Iris pigment epithelial cell (primary cell): ENCODE measurements around the gene HSFX2.
"Not testable (repeated sequence)": the region's sequence is repeated elsewhere in the genome, so short reads cannot be mapped to it uniquely, and the experiment has no call there.

Source experiments
- DNase-seq: peaks from one replicate; pipeline ENCODE4 v3.0.0-alpha.2; 2011; ENCODE audit warnings: low read depth

HSFX2 gene, protein sequence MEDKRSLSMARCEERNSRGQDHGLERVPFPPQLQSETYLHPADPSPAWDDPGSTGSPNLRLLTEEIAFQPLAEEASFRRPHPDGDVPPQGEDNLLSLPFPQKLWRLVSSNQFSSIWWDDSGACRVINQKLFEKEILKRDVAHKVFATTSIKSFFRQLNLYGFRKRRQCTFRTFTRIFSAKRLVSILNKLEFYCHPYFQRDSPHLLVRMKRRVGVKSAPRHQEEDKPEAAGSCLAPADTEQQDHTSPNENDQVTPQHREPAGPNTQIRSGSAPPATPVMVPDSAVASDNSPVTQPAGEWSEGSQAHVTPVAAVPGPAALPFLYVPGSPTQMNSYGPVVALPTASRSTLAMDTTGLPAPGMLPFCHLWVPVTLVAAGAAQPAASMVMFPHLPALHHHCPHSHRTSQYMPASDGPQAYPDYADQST

DNA sequence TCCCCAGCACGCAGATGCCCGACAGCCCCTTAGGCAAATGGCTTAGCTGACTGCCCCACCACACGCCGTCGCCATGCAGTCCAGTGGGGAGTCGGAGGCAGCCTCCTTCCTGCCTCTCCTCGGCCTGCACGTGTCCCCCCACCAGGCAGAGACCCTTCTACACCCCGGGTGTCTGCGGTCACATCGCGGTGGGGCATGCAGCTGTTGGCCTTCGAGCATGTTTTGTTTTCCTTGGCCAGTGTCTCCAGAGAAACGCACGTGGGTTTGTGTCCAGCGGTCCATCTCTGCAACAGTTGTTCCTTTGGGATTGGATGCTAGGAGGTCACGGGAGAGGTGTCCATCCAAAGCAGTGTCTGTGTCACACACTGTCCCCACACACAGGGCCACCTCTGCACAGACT, at the start of gene HSFX2:
Gene HSFX2, minus strand, starts transcription at position 101 of the 400 bp plus-strand sequence. CDS start 614 bp downstream, outside the sequence.
- DNase-seq = not testable (repeated sequence)

DNA sequence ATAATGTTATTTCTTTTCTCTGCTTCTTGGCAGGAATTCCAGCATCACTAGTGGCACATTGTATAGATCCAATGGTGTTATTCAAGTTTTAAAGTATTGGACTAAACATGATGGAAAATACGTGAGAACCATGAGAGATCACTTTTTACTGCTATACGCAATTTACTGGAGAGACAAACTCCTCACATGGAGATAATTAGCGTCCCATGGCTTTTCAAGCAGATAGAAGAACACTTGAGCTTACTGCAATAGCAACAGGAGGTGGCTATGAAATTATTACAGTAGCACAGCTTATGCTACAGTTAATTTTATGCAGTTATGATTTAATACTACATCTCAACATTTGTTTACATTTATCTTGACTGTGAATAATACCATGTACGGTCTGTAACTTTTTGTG, 48.4 kb upstream of the HSFX2 start:
- DNase-seq = no peak

DNA sequence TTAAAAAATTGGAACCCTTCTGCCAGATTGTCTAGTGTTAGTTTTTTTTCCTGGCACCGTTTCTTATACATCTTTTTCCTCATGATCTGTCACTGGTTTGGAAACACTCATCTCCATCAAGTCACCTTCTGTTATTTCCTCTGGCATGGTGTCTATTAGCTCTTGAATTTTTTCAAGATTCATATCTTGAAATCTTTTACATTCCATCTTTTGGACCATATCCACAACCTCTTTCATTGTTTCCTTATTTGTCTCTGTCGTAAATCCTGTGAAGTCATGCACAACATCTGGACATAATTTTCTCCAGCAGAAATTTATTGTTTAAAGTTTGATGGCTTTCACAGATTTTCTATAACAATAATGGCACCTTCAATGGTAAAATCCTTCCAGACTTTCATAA, 46.7 kb upstream of the HSFX2 start:
- no peak for DNase-seq

DNA sequence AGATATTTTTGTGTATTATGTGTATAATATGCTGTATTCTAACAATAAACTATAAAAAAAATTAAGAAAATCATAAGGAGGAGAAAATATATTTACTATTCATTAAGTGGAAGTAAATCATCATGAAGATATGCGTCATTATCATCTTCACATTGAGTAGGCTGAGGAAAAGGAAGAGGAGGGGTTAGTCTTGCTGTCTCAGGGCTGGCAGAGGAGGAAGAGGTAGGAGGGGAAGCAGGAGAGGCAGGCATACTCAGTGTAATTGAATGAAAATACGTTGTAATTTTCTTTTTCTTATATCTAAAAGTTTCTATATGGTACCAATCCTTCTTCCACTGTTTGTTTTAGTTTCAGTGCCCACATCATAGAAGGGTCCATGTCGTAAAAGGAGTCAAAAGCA, 46.3 kb upstream of the HSFX2 start:
- no peak for DNase-seq

DNA sequence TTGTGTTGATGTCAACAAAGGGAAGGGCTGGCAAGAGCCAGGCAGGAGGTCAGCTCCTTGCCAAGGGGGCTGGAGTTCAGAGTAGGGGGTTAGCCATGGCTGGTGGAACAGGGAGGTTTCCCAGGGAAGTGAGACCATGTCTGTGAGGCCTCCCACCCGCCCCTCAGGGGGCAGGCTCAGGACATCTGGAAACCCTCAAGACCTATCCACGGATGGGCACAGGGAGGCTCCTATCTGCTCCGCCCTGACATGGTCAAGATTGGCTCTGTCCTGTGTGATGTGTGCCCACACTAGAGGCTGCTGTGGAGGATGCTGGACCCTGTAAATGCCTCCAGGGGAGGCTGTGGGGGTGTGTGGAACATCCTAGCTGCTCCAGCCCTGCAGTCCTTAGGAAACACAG, 44.5 kb upstream of the HSFX2 start:
- DNase-seq = no peak

DNA sequence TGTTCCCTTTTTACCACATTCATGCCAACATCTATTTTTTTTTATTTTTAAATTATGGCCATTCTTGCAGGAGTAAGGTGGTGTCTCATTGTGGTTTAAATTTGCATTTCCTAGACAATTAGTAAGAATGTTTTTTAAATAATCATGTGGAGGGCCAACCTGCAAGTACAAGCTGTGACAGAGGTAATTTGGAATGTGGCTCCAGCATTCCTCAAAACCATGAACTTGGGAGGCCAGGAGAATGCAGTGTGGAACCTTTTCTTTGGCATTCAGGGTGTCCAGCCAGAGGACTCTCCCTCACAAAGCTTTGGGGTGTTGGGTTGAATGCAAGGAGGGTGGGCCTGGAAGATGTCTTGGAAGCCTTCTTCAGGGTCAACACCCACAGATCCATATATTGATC, 43.7 kb upstream of the HSFX2 start:
- peak; percentile 8 for DNase-seq

DNA sequence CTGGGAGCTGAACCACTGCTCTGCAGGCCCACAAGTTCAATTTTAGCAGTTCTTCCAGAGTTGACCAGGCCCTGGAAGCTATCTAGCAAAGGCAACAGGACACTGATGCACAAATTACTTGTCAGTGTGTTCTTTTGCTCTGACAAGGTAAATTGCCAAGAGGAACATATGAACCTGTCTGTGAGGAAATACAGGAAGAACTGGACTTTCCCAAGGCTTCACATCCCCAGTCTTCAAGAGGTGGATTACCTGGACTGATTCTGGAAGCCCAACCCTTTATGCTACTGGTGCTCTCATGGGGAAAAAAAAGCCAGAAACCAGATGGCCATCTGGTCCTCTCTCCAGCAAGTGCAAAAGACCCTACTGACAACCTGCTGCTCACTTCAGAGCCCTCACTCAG, 38.4 kb upstream of the HSFX2 start:
- DNase-seq = no peak

DNA sequence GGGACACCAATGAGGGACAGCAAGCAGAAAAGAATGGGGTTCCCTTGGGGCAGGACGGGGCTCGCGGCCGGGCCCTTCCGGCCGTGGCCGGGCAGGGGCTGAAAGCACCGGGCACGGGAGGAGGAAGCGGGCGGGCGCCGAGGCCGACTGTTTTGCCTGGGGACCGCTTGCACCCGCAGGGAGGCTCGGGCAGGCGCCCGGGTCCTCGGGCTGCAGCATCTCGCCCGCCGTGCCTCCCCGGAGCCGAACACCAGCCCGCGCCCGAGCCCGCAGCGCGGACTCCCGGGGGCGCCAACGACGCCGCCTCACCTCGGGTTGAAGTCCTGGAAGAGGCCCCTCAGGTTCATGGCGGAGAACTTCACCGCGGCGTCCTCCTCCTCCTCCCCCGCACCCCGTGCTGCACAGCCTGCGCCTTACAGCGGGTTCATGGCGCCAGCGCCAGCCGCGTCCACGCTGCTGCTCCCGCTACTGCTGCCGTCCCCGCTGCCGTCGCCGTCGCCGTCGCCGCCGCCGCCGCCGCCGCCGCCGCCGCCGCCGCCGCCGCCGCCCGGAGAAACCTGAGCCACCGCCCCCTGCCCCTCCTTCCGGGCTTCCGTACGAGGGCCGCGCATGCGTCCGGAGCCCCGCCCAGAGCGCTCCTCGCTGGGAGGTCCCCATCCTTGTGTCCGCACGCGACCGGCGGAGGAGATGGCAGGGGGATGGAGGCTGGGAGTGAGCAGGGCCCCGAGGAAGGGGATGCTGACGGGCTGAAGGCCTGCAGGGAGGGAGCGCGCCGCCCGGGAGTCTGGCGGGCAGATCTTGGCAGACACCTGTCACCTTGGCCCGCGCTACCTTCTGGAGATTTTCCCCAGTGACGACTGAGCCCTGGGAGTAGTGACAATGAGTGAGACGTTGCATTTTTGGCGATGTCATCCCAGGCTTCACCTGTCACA, 36.4 kb upstream of the HSFX2 start, which contains the start of gene TMEM185A:
Gene TMEM185A, minus strand, starts transcription at position 559 of the 932 bp plus-strand sequence. Its CDS starts 212 bp downstream, at position 347.
- DNase-seq = peak; percentile 32

DNA sequence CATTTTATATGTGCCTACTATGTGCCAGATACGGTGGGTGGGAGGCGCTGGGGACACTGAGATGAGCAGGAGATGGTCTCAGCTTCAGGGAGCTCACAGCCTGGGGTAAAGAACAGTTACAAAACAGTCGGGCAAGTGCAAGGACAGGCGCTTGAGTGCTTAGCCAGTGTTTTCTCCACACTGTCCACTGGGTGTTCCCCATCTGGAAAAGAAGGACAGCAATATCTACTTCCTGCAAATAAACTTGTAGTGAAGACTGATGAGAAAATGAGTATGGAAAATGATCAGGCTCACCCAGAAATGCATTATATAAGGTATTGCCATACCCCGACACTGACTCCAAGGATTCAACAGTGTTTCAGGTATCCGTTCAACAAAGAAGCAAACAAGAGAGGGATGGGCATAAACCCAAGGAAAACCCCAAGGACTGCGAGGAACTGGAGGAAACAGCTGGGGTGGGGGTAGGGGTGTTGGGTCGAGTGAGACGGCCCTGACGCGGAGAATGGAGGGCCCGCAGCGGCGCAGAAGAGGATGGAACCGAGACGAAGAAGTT, 35.6 kb upstream of the HSFX2 start:
- DNase-seq = peak; percentile 61

DNA sequence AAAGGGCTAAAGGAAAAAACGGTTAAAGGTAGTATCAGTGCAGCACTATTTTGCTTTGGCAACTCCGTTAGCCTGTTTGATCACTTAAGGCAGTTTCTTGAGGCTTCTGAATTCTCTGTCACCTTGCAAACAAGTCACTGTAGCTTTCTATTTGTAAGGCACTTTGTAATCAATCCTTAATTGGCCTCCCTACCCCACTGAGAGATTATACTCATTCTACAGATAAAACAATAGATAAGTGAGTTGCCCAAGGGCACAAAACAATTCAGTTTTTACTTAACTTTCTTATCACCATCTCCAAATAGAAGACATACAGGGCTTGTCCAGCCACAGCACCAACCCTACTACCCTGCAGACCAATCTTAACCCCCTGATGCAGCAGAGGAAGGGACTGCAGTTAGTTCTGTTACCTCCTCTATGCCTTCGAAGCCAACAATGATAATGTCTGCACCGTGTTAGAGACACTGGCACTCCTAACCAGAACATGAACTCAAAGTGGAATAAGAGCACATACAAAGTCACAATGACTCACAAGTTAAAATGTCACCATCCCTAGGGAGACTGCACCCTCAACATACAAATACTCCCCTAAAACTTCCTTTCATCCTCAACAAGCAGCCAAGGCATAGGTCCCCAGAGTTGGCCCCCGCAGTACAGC, 34.7 kb upstream of the HSFX2 start:
- no peak for DNase-seq

DNA sequence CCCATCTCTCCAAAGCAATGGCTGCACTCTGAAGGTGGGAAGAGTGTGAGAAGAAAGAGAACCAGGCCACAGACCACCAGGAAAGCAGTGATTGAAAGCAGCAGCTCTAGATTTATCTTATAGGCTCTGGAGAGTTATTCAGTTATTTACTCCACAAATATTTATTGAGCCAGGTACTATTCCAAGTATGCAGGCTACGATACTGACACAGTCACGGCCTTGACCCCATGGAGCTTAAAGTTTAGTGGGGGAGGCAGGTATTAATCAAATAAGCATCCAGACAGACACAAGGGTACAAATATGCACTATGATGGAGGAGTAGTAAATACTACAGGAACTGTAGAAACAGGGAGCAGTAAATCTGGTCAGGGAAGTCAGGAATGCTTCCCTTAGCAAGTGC, 33.7 kb upstream of the HSFX2 start:
- no peak for DNase-seq

DNA sequence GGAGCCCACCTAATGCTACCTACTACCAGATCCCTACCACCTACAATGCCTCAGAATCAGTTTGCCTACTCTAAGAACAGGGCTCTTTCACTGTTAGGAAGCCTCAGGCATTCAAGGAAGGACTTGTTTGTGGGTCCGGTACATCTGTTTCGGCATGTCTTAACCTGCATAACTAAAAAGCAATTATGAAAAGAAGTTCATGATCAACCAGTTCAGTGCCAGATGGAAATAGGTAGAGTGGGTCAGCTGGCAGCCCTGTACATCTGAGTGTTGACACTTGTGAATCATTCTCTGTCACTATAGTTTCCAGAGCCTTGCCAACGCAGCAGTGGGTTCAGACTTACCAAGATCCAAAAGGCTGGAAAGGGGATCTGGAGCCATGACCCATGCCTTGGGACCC, 33.2 kb upstream of the HSFX2 start:
- DNase-seq = no peak

DNA sequence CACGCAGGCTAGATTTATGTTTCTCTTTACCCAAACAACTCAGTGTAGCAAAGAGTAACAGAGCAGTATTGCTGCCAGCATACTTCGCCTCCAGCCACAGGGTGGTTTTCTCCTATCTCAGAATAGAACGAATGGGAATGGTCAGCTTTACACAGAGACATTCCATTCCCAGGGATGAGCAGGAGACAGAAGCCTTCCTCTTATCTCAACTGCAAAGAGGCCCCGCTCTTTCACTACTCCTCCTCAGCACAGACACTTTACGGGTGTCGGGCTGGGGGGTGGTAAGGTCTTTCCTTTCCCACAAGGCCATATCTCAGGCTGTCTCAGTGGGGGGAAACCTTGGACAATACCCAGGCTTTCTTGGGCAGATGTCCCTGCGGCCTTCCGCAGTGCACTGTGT, 31.7 kb upstream of the HSFX2 start:
- not testable (repeated sequence) for DNase-seq

DNA sequence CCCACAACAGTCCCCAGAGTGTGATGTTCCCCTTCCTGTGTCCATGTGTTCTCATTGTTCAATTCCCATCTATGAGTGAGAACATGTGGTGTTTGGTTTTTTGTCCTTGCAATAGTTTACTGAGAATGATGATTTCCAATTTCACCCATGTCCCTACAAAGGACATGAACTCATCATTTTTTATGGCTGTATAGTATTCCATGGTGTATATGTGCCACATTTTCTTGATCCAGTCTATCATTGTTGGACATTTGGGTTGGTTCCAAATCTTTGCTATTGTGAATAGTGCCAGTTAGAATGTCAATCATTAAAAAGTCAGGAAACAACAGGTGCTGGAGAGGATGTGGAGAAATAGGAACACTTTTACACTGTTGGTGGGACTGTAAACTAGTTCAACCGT, 24.5 kb upstream of the HSFX2 start:
- DNase-seq = not testable (repeated sequence)

DNA sequence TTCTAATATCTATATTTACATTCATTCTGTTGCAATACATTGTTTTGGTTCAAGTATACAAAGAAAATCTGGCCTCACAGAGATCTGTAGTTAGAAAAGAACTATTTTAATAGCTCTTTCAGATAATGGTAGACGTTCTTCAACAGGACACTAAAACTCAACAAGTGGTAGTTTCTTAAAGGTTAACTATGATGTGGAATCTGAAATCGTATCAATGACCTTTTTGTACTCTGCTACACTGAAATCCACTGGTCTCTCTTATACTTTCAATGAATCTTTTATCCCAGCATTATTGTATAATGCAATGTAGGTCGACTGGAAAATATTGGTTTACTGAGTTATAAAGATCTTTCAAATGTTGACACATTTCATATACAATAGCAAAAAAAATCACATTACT, 23.8 kb upstream of the HSFX2 start:
- no peak for DNase-seq

DNA sequence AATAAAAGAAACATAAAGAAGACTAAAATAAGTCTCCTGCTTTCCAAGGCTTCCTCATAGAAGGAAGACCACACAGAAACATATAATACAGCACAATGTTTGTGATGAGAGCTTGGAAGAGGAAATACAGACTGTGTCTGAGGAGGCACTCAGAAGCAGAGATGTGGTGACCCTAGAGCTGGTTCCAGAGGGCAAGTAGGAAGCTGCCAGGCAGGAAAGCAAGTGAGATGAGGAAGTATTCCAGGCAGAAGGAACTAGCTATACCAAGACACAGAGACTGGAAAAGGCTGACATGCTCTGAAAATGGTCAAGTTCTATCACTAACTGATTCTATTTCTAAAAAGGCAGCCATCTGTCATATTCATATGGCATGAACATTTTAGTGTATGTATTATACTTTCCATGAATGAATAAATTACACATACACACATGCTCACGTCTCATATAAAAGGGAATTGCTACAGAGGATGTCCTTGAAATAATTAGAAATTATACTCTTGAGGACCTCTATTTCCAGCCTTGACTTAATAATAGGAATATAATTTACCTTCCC, 16.6 kb upstream of the HSFX2 start:
- DNase-seq = no peak

DNA sequence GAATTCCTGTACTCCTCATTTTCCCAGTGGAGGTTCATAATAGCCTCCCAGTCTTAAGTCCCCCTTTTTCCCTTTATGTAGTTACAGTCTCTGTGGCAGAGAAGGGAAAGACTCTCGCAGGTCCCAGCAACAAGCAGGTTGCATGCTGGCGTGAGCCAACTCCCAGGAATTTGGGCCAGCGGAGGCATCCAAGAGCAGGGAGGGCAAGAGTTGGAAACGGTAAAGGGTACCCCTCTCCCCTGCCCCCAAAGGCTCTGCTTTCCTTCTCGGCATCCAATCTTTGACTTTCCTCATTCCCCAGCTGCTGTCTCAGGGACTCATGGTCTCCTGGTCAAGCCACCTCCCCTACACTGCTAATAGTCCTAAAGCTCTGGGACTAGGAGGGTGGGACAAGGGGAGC, 15.4 kb upstream of the HSFX2 start:
- DNase-seq = no peak

DNA sequence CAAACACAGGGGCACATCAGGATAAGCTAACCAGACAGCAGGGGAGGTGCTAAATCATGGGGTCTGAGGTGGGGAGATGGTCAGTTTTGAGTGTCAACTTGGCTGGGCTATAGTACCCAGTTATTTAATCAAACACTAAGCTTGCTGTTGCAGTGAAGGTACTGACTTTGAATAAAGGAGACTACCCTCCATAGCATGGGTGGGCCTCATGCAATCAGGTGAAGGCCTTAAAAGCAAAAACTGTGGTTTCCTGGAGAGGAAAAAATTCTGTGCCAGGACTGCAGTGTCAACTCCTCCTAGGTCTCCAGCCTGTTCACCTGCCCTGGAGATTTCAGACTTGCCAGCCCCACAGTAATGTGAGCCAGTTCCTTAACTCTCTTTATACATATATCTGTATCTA, 12.6 kb upstream of the HSFX2 start:
- no peak for DNase-seq

DNA sequence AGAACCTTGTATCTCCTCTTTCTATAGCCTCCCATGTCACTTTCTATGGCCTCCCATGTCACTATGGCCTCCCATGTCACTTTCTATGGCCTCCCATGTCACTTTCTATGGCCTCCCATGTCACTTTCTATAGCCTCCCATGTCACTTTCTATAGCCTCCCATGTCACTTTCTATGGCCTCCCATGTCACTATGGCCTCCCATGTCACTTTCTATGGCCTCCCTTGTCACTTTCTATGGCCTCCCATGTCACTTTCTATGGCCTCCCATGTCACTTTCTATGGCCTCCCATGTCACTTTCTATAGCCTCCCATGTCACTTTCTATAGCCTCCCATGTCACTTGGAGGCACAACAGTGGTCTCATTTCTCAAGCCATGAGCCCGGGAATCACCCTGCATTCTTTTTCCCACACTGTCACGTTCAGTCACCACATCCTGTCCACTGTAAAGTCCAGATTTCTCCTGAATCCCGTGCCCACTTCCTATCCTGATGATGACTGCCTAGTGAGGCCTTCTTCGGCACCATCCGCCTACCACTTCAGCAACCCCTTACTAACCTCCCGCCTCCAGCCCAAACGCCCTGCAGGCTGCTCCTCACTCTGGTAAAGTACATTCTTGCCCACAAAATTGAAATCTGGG, 10.3 kb upstream of the HSFX2 start:
- not testable (repeated sequence) for DNase-seq

DNA sequence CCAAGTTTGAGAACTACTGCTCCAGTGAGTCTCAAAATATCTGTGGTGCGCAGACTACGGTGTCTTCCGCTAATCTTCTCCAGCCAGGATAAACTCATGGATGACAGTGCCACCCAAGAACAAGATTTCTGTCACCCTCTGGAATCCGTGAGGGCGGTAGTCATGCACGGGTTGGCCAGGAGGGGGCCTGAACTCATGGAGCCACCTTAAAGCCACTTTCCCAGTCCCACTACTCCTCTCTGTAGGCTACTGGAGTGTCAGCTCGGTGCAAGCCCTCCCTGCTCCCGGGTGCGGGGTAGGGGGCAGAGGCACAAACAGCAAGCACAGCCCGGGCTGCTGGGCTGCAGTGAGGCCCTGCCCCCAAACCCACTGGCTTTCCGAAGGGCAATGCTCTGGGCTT, 3.5 kb upstream of the HSFX2 start:
- not testable (repeated sequence) for DNase-seq

DNA sequence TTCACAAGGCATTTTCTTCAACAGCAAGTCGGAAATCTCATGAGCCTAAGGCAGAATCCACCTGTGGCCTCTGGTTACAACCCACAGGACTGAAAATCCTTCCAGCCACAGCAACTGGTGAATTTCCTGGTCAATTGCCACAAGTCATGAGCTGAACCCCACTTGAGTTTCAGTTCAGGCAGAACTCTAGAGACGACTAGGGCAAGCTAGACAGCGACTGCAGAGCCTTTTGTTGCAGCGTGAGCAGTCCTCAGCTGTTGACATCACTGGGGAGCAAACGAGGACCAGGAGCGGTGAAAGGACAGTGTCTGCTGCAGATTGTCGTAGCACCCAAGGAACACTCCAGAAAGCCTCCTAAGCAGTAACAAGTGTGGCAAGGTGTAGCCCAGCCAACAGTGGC, 829 bp upstream of the HSFX2 start:
- DNase-seq = not testable (repeated sequence)
